Stimulated activated CD4-positive, alpha-beta T cell treated with anti-CD3 and anti-CD28 coated beads, Interleukin-1b, Interleukin-23, amount 100 ng/mL, for 48 hours (primary cell): ENCODE results near the gene CTAGE1.

ENCODE experiments used
- DNase-seq: peaks from one replicate; pipeline ENCODE4 v3.0.0-alpha.2; 2020

The CTAGE1 gene

GRCh38 chr18:22391407-22392345 lies 26.0 kb downstream of the CTAGE1 start:
- DNase-seq: peak; percentile 6

GRCh38 chr18:22387787-22388186 lies 29.9 kb downstream of the CTAGE1 start:
- no peak for DNase-seq

- DNase-seq: no peak
Measured at GRCh38 chr18:22387364-22387763, 30.4 kb downstream of the CTAGE1 start.

GRCh38 chr18:22385718-22386117 lies 32.0 kb downstream of the CTAGE1 start:
- DNase-seq: no peak

GRCh38 chr18:22378672-22379282 lies 38.9 kb downstream of the CTAGE1 start:
- peak; percentile 3 for DNase-seq

GRCh38 chr18:22377769-22378168 lies 39.9 kb downstream of the CTAGE1 start:
- no peak for DNase-seq

GRCh38 chr18:22370414-22370813 lies 47.3 kb downstream of the CTAGE1 start:
- DNase-seq: no peak

- no peak for DNase-seq
Measured at GRCh38 chr18:22368021-22368420, 49.7 kb downstream of the CTAGE1 start.

- DNase-seq: no peak
Measured at GRCh38 chr18:22367303-22367702, 50.4 kb downstream of the CTAGE1 start.

GRCh38 chr18:22363867-22364463 lies 53.8 kb downstream of the CTAGE1 start:
- no peak for DNase-seq
